ENCODE measurements around the gene CNTD1.

DNA sequence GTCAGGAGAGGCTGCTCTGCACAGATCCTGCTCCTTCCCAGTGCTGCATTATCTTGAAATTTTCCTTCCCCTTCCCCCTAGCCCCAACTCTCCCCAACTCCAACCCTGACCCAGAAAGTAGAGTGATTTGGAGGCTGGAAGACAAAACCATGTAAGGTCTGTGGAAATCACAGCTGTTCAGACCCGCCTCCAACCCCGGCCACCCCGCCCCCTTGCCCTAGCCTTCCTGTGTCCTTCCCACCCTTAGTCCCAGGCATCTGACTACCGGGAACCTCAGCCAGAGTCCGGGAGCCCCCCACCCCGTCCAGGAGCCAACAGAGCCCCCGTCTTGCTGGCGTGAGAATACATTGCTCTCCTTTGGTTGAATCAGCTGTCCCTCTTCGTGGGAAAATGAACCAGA lies 52.3 kb downstream of the CNTD1 start, which contains the start of gene AOC3:
- TF ChIP-seq, protein P1, sequence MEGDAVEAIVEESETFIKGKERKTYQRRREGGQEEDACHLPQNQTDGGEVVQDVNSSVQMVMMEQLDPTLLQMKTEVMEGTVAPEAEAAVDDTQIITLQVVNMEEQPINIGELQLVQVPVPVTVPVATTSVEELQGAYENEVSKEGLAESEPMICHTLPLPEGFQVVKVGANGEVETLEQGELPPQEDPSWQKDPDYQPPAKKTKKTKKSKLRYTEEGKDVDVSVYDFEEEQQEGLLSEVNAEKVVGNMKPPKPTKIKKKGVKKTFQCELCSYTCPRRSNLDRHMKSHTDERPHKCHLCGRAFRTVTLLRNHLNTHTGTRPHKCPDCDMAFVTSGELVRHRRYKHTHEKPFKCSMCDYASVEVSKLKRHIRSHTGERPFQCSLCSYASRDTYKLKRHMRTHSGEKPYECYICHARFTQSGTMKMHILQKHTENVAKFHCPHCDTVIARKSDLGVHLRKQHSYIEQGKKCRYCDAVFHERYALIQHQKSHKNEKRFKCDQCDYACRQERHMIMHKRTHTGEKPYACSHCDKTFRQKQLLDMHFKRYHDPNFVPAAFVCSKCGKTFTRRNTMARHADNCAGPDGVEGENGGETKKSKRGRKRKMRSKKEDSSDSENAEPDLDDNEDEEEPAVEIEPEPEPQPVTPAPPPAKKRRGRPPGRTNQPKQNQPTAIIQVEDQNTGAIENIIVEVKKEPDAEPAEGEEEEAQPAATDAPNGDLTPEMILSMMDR (conservative IDR thresholded peaks at IDR 0.05; ENCODE audit: low read length) = no peak
- no peak for TF ChIP-seq EZH2phosphoT487 (IDR thresholded peaks at IDR 0.05; ENCODE audit: borderline replicate concordance)

Measured in Loucy (cell line).